Ishikawa (cell line): Measurements from ENCODE around the gene CAMTA1.

Source experiments
- CEBPB ChIP-seq: IDR thresholded peaks from 2 replicates; pipeline ENCODE4 v1.6.1; 2012
- CREB1 ChIP-seq: IDR thresholded peaks from 2 replicates; pipeline ENCODE4 v1.6.1; 2012; ENCODE audit warnings: low read depth
- EGR1 ChIP-seq: IDR thresholded peaks from 2 replicates; pipeline ENCODE4 v1.6.1; 2012
- EP300 ChIP-seq: IDR thresholded peaks from 2 replicates; pipeline ENCODE4 v1.6.1; 2012; ENCODE audit warnings: borderline replicate concordance
- FOXM1 ChIP-seq: IDR thresholded peaks from 2 replicates; pipeline ENCODE4 v1.6.1; 2012; ENCODE audit warnings: low read depth, borderline replicate concordance
- NFIC ChIP-seq: IDR thresholded peaks from 2 replicates; pipeline ENCODE4 v1.6.1; 2012
- RAD21 ChIP-seq: IDR thresholded peaks from 2 replicates; pipeline ENCODE4 v1.6.1; 2012; ENCODE audit warnings: low read depth
- REST ChIP-seq: IDR thresholded peaks from 2 replicates; pipeline ENCODE4 v1.6.1; 2012; ENCODE audit warnings: low read depth, mild to moderate bottlenecking
- TAF1 ChIP-seq: IDR thresholded peaks from 2 replicates; pipeline ENCODE4 v1.6.1; 2012; ENCODE audit warnings: low read depth, mild to moderate bottlenecking
- TCF12 ChIP-seq: IDR thresholded peaks from 2 replicates; pipeline ENCODE4 v1.6.1; 2012; ENCODE audit warnings: low read depth
- TEAD4 ChIP-seq: IDR thresholded peaks from 2 replicates; pipeline ENCODE4 v1.6.1; 2012
- USF1 ChIP-seq: IDR thresholded peaks from 2 replicates; pipeline ENCODE4 v1.6.1; 2012
- YY1 ChIP-seq: IDR thresholded peaks from 2 replicates; pipeline ENCODE4 v1.6.1; 2012; ENCODE audit warnings: low read depth
- ZBTB7A ChIP-seq: IDR thresholded peaks from 2 replicates; pipeline ENCODE4 v1.6.1; 2012; ENCODE audit warnings: low read depth
- TF ChIP-seq, protein P1 (sequence below): IDR thresholded peaks from 2 replicates; pipeline ENCODE4 v1.6.1; 2012

Gene CAMTA1

GRCh38 chr1:7444363-7444762, 659.1 kb downstream of the CAMTA1 start:
- no peak for TF ChIP-seq RAD21
- no peak for TF ChIP-seq TEAD4
- TF ChIP-seq YY1 = no peak
- TF ChIP-seq EGR1 = no peak
- no peak for TF ChIP-seq FOXM1
- TF ChIP-seq, protein P1, sequence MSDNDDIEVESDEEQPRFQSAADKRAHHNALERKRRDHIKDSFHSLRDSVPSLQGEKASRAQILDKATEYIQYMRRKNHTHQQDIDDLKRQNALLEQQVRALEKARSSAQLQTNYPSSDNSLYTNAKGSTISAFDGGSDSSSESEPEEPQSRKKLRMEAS = no peak
- no peak for TF ChIP-seq ZBTB7A

DNA sequence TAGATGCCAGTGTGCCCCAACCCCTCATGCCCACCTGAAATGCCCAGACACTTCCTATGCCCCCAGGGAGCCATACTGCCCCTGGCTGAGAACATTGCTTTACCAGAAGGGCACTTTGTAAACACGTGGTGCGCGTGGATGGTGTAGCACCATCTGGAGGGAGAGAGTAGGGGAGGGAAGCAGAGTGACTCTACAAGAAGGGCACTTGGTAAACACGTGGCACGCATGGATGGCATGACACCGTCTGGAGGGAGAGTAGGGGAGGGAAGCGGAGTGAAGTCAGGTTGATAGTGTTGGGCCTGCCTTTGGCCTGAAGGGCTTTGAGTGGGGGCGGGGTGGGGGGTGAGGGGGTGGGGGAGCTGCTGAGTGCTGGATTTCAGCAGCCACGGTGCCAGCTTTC, 661.8 kb downstream of the CAMTA1 start:
- TF ChIP-seq CEBPB = no peak
- TF ChIP-seq EGR1 = no peak
- TF ChIP-seq EP300 = no peak
- no peak for TF ChIP-seq REST
- no peak for TF ChIP-seq RAD21
- TF ChIP-seq YY1 = no peak

DNA sequence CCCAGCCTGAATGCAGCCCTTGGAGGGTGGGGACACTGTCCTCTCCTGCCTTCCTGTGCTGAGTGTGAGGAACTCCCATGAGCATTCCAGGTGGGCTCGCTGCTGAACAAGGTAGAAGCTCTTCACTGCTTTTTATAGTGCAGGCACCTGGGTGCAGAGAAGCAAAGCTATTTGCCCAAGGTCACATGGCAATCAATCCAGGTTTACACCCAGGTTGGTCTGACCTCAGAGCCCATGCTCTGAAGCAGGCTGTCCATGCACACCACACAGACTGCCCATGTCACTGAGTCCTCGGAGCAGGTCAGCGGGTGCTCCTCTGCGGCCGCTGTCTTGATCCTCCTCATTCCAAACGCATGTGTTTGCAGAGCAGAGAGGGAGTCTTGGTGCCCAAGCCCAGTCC, 662.5 kb downstream of the CAMTA1 start:
- TF ChIP-seq TAF1 (no peak), ZBTB7A (no peak)

GRCh38 chr1:7448986-7449385, 663.7 kb downstream of the CAMTA1 start:
- TF ChIP-seq EP300 (no peak), USF1 (no peak), ZBTB7A (no peak), CREB1 (no peak), REST (no peak), YY1 (no peak), TEAD4 (no peak), CEBPB (no peak), RAD21 (no peak), TCF12 (no peak), FOXM1 (no peak), NFIC (no peak), EGR1 (no peak), TAF1 (no peak)
- TF ChIP-seq, protein P1 = no peak

GRCh38 chr1:7449750-7450149, 664.5 kb downstream of the CAMTA1 start:
- TF ChIP-seq REST (no peak), ZBTB7A (no peak), NFIC (no peak), TCF12 (no peak), YY1 (no peak), CREB1 (no peak), EP300 (no peak), TAF1 (no peak), EGR1 (no peak), CEBPB (no peak), FOXM1 (no peak), USF1 (no peak), TEAD4 (no peak), RAD21 (no peak)
- TF ChIP-seq, protein P1 = no peak
